GM12891 (cell line): ENCODE measurements around the gene CFAP97.
"Not testable (repeated sequence)": the region's sequence is repeated elsewhere in the genome, so short reads cannot be mapped to it uniquely, and the experiment has no call there.

ENCODE experiments used
- DNase-seq: peaks from one replicate; pipeline ENCODE4 v3.0.0; 2011; ENCODE audit warnings: low spot score; ENCODE audit not compliant: insufficient read length
- FAIRE-seq: peaks from 2 replicates; lab custom pipeline; 2011; peaks lifted over from hg19 to GRCh38; lab: Jason Lieb, UNC
- PAX5 ChIP-seq: IDR thresholded peaks from 2 replicates; pipeline ENCODE4 v1.6.1; 2011; ENCODE audit warnings: low read length, moderate library complexity, mild to moderate bottlenecking; ENCODE audit not compliant: insufficient read depth, severe bottlenecking
- POLR2A ChIP-seq: IDR thresholded peaks from 2 replicates; pipeline ENCODE4 v1.6.1; 2011; ENCODE audit warnings: low read depth, low read length, control low read depth
- POLR2AphosphoS5 ChIP-seq: IDR thresholded peaks from 2 replicates; pipeline ENCODE4 v1.6.1; 2011; ENCODE audit warnings: low read depth, low read length, control low read depth
- POU2F2 ChIP-seq: IDR thresholded peaks from 2 replicates; pipeline ENCODE4 v1.6.1; 2011; ENCODE audit warnings: low read depth, mild to moderate bottlenecking, control low read depth, low read length, moderate library complexity
- SPI1 ChIP-seq: IDR thresholded peaks from 2 replicates; pipeline ENCODE4 v1.6.1; 2011; ENCODE audit warnings: low read depth, low read length, control low read depth
- TAF1 ChIP-seq: IDR thresholded peaks from 2 replicates; pipeline ENCODE4 v1.6.1; 2011; ENCODE audit warnings: low read depth, low read length, control low read depth

Gene CFAP97

GRCh38 chr4:185202984-185203485 is 765 bp downstream of the CFAP97 start:
- no peak for FAIRE-seq
- DNase-seq = no peak

GRCh38 chr4:185201977-185202962 is 1.5 kb downstream of the CFAP97 start:
- TF ChIP-seq TAF1 (no peak), POLR2AphosphoS5 (no peak), POU2F2 (no peak), PAX5 (no peak), SPI1 (peak; percentile 44; the same call in 1 of the 2 replicates), POLR2A (no peak)
- DNase-seq = no peak
- FAIRE-seq = peak; percentile 23

More at GRCh38 chr4:185202984-185203485, 765 bp downstream of the CFAP97 start:
- TF ChIP-seq POLR2A = no peak
- TF ChIP-seq POLR2AphosphoS5 = 0 out of 2 replicates have a peak, but pooled peaks have one; percentile 5
- no peak for TF ChIP-seq POU2F2
- no peak for TF ChIP-seq TAF1
- no peak for TF ChIP-seq PAX5
- TF ChIP-seq SPI1 = no peak

GRCh38 chr4:185198189-185198588 is 5.6 kb downstream of the CFAP97 start:
- FAIRE-seq, DNase-seq: not testable (repeated sequence)

- DNase-seq (no peak), FAIRE-seq (no peak)
- TF ChIP-seq SPI1 (no peak), TAF1 (no peak), POLR2AphosphoS5 (no peak), POLR2A (no peak), POU2F2 (no peak), PAX5 (no peak)
These were observed 7.4 kb downstream of the CFAP97 start for GRCh38 chr4:185196437-185196836.

- DNase-seq = no peak
- peak; percentile 64 for FAIRE-seq
- TF ChIP-seq TAF1 = no peak
- TF ChIP-seq PAX5 = no peak
- TF ChIP-seq POLR2AphosphoS5 = no peak
- no peak for TF ChIP-seq SPI1
- TF ChIP-seq POLR2A = no peak
- no peak for TF ChIP-seq POU2F2
These were observed 8.6 kb downstream of the CFAP97 start for GRCh38 chr4:185194924-185195888.

GRCh38 chr4:185192059-185192458 is 11.7 kb downstream of the CFAP97 start:
- FAIRE-seq = peak; percentile 82
- peak; percentile 17; the same call in 1 of the 2 replicates for TF ChIP-seq SPI1
- no peak for TF ChIP-seq POU2F2
- no peak for TF ChIP-seq POLR2AphosphoS5
- TF ChIP-seq POLR2A = no peak
- DNase-seq = no peak

- no peak for TF ChIP-seq POU2F2
- TF ChIP-seq SPI1 = no peak
- TF ChIP-seq PAX5 = no peak
- TF ChIP-seq POLR2A = no peak
- no peak for TF ChIP-seq TAF1
- no peak for FAIRE-seq
- no peak for DNase-seq
These were observed 13.4 kb downstream of the CFAP97 start for GRCh38 chr4:185190306-185190856.

- TF ChIP-seq SPI1 (no peak), TAF1 (no peak), POLR2AphosphoS5 (no peak), PAX5 (no peak), POU2F2 (no peak), POLR2A (no peak)
- FAIRE-seq = no peak
- no peak for DNase-seq
These were observed 14.0 kb downstream of the CFAP97 start for GRCh38 chr4:185189606-185190305.
